ENCODE measurements around the gene CAVIN4.
A peak's percentile ranks its signal among the peaks of the same experiment; 100 is the strongest.

The CAVIN4 gene

DNA sequence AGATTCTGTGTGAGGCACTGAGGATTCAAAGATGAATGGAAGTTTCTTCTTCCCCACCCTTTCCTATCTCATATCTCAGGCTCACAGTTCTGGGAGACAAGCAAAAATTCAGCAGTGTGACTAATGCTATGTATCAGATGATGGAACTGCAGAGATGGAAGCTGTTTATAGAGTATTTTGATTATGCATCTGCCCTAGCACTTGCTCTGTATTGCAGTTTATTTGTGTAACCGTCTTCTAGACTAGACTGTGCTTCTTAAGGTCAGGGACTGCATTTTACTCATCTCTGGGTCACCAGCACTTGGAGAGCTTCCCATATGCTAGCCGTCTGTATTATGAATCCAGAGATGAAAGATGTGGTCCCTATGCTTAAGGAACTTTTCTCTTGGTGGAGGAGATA lies 12.6 kb downstream of the CAVIN4 start:
- DNase-seq (ENCODE audit: low spot score) = no peak

DNA sequence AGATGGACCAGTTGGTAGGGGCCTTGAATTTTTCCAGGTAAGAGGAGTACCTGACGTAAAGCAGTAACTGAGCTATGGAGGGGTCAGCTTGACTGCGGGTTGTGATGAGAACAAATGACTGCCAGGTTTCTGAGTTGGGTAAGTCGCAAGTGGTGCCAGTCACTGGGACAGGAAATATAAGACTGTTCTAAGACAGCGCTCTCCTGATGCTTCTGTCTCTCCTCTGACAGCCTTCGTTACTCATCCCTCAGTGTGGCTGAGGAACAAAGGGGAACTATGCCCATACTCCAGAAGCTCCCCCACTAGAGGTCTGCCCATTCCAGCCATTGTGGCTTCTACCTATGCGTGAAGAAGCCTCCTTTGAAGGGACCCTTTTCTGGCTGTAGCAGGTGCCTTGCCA lies 13.3 kb downstream of the CAVIN4 start:
- no peak for DNase-seq (ENCODE audit: low spot score)

DNA sequence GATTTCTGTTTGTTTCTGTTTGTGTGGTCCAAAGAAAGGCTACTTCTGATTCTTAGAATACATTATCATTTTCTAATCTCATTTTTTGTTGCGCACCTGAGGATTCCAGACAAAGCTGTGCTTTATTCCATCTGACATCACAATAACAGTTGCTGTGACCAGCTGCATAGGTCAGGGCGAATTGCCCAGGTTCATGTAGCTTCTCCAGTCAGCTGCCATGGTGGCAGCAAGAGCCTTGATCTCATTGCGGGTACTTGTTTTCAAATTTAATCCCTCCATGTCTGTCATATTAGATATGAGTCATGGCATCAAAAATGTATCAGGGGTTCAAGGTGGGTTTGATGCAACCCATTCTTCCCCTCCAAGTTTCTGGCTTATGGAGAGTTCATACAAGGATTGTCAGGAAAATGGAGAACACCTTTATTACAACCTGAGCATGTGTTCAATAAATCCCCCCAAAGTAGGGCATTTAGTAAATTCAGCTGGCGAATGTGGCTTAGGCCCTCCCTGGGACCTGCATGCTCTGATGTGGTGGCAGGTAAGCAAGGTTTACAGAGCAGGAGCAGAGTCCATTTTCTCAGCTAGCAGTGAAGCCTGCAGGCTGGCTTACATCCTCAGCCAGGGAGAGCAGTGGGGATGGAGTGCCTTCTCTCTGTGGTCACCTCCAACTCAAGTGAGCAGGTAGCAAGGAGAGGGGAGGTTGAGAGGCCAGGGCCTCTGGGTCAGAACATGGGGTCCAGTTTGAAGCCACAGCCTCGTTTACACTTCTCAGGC lies 13.9 kb downstream of the CAVIN4 start:
- DNase-seq (ENCODE audit: low spot score) = no peak

DNA sequence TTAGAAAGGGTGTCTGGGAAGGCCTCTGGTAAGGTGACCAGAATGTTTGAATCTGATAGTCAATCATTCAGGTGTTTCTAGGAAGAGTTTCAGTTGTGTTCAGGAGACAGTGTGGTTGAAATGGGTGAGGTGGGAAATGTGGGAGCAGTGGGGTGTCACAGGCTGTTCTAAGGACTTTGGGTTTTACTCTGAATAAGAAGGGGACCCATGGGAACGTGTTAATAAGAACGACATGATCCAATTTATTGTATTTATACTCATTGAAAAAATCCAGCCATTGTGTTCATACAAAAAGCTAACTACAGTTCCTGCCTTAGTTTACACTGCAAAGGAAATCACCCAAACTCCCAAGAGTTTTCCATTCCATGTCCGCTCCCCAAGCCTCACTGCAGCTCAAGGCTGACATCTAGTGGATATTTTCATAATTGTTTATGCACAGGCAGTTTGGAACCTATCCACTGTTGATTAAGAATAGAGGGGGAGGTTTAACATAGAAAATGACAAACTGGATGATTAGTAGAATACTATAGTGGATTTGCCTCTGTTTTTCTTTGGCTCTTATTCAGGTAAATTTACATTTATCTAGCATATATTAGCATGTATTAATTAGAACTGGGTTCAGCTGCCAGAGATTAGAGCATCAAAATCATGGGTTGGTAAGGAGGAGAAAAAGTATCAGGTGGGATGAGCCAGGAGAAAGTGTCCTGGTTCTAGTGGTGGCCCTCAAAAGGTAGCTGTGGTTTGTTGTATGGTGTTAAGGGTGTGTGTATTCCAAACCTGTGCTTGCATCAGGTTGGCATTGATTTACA lies 17.7 kb downstream of the CAVIN4 start:
- peak; percentile 45 for DNase-seq (ENCODE audit: low spot score)

DNA sequence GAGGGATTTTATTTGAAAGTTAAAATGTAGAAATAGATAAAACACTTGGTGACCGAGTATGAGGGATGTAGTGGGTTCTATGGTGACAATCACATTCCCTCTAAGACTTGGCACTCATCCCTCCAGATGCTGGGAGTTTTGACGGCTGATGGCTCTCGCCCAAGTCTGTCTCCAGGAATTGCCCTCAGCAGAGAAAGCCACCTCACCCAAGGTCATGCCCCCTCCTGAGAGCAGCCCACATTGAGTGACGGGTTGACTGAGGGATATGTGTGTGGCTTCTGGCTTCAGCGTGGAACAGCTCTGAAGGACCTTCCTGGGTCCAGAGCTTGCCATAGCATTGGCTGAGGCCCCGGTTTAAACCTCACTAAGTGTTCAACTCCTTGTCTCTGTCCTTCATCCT lies 19.4 kb downstream of the CAVIN4 start:
- DNase-seq (ENCODE audit: low spot score) = no peak

DNA sequence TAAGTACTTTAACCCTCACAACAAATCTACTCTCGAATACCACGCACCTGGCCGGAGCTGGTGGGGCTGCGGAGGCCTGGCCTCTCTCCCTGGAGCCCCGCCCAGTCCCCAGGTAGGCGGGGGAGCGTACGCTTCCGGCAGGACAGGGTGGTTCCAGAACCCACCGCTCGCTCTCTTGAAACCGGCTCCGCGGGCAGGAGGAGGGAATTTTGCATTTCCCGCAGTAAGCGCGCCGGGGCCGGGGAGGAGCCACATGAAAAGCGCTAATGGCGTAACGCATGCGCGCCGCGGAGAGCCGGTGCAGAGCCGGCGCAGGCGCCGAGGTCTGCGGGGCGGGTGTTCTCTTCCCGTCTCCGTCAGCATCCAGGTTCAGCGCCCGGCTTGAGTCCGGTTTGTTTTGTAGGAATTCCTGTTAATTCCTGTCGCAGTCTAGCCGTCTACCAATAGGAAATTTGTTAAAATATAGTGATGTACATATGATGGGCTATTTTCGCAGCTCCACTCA lies 20.8 kb downstream of the CAVIN4 start:
- peak; percentile 12 for DNase-seq (ENCODE audit: low spot score)

DNA sequence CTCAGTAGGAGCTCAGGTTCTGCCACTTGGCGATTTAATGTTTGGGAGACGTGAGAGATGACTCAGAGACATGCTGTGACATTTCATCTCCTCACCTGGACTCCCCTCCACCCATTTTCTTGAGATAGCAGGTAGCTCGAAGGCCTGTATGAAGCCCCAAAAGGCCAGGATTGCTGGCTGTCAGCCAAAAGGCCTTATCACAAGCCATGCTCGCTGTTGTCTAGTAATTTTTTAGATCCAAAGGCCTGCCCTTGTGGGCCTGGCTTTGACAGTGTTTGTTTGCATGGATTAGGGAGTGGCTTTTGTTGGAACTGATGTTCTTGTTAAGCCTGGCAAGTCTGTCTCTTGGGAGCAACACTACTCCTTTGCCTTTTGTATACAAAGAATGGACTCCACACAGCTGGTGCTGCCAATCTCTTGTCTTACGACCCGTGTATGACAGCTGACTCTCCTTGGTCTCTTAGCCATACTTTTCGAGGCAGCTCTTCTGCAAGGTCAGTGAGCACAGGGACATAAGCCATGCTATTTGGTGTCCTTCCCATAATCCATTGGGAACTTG lies 22.7 kb downstream of the CAVIN4 start:
- DNase-seq (ENCODE audit: low spot score) = no peak

DNA sequence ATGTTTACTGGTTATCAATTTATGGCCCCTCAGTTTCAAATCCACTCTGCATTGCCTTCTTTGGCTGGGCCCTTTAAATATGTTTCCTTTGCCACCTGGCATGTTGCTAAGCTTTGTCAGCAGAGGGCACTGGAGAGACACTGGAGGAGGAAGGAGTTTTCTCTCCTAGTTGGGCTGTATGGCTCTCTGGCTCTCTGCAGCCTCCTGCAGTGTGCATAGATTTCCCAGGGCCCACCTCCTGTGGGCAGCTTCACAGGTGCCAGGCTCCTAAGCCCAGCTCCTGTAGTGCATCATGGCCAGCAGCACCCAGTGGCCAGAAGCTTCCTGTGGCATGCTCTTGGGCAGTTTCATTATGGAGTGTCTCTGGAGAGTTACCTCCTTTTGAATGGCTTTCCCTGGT lies 23.3 kb downstream of the CAVIN4 start:
- DNase-seq (ENCODE audit: low spot score) = peak; percentile 11

DNA sequence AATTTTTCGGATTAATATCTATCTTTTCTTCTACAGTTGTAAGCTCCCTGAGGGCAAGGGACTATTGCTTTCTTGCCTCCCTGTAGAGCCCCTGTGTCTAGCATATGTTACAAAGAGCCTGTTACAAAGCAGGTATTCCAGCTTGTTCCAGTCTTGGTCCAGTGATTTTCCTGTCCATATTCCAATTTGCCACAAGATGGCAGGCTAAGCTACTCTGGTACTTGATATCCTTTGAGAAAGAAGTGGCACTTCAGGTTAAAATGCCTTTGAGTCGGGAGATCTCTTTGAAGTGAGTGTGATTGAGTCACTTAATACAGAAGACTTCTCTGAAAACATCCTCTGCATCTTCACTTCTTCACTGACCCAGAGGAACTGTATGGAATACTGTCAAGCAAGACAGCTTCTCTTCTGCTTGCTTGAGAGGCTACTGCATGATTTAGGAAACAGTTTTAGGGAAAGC lies 24.5 kb downstream of the CAVIN4 start:
- DNase-seq (ENCODE audit: low spot score) = no peak

DNA sequence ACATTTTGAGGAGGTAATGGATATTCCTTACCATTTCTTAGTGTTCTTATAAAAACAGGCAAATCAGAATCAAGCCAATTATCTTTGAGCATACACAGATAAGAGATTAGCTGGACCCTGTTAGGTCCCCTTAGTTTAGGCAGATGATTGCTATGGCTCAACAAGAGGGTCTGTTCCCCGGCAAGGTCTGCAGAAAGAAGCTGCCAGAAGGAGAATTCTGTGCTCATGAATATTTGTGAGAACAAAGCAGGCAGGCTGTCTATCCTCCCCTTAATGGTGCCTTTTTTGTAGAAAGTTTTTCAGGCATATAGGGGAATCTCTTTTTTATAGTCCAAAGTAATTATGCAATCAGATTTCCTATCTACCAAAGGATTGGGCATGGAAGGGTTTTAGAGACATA lies 27.5 kb downstream of the CAVIN4 start:
- DNase-seq (ENCODE audit: low spot score) = no peak

DNA sequence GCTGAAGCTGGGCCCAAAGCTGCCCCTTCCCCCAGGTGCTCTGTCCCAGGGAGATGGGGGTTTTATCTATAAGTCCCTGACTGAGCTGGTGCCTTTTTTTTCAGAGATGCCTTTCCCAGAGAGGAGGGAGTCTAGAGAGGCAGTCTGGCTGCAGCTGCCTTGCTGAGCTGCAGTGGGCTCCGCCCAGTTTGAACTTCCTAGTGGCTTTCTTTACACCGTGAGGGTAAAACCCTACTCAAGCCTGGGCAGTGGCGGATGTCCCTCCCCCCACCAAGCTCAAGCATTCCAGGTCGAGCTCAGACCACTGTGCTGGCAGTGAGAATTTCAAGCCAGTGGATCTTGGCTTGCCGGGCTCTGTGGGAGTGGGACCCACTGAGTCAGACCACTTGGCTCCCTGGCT lies 41.3 kb downstream of the CAVIN4 start:
- no peak for DNase-seq (ENCODE audit: low spot score)

DNA sequence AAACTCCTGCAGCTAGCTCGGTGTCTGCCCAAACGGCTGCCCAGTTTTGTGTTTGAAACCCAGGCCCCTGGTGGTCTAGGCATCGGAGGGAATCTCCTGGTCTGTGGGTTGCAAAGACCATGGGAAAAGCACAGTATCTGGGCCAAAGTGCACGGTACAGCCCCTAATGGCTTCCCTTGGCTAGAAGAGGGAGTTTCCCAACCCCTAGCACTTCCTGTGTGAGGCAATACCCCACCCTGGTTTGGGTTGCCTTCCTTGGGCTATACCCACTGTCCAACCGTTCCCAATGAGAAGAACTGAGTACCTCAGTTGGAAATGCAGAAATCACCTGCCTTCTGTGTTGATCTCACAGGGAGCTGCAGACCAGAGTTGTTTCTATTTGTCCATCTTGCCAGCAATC lies 41.8 kb downstream of the CAVIN4 start:
- no peak for DNase-seq (ENCODE audit: low spot score)

DNA sequence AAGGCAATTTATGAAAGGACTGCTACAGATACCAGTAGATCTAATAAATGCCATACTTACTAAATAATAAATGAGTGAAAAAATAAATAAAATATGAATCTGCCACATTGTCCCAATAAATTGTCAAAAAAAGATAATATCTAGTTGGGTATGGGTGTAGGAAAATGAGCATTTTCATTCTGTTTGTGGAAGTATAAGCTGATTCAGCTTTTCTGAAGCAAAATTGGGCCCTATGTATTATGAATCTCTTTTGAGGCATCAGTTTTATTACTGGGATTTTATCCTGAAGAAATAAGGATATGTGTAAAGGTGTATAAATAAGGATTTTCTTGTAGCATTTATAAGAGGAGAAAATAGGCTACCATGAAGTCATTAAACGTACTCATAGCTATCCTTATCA lies 46.1 kb downstream of the CAVIN4 start:
- no peak for DNase-seq (ENCODE audit: low spot score)

DNA sequence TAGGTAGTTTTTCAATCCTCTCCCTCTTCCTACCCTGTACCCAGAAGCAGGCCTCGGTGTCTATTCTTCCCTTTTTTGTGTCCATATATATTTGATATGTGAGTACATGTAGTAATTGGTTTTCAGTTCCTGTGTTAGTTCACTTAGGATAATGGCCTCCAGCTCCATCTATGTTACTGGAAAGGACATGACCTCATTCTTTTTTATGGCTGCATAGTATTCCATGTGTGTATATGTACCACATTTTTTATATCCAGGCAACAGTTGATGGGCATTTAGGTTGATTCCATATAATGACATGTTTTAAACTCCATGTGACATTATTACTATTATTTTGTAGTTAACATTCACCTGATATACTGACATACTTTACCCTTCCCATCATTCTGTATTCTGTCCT lies 49.1 kb downstream of the CAVIN4 start:
- DNase-seq (ENCODE audit: low spot score) = no peak

DNA sequence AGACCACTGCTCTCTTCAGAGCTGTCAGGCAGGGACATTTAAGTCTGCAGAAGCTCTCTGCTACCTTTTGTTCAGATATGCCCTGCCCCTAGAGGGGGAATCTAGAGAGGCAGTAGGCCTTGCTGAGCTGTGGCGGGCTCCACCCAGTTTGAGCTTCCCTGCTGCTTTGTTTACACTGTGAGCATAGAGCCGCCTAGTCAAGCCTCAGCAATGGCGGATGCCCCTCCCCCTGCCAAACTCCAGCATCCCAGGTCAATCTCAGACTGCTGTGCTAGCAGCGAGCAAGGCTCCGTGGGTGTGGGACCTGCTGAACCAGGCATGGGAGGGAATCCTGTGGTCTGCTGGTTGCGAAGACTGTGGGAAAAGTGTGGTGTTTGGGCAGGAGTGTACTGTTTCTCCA lies 59.9 kb downstream of the CAVIN4 start:
- DNase-seq (ENCODE audit: low spot score) = no peak
